Lower leg skin (tissue), 3 donors: ENCODE data around the gene TEAD3.

ENCODE experiments used
- CTCF ChIP-seq, 3 donors: fragments of 450-650 bp; IDR thresholded peaks; one replicate each; pipeline ENCODE4 v1.5.1; 2016; ENCODE audit warnings: antibody characterized with exemption in 3 of 3, mild to moderate bottlenecking in 3 of 3, moderate library complexity in 2 of 3
- POLR2A ChIP-seq, 2 donors: fragments of 450-650 bp; IDR thresholded peaks; one replicate each; pipeline ENCODE4 v1.6.1; 2016 to 2017; ENCODE audit warnings: antibody characterized with exemption in 2 of 2, mild to moderate bottlenecking in 1 of 2, moderate library complexity in 1 of 2

- TF ChIP-seq CTCF (IDR thresholded peaks at IDR 0.05) (no peak), POLR2A (IDR thresholded peaks at IDR 0.05) (no peak)
Measured at GRCh38 chr6:35469751-35470662, 26.9 kb downstream of the TEAD3 start.
